GM23248 (cell line): ENCODE measurements around the gene MACF1.

Experiments
- EZH2 ChIP-seq: fragments of 200-600 bp; sonication (generic); IDR thresholded peaks from 2 replicates; pipeline ENCODE4 v1.6.1; 2018; ENCODE audit warnings: antibody characterized with exemption, mild to moderate bottlenecking; ENCODE audit not compliant: insufficient read depth, poor library complexity, severe bottlenecking
- EZH2phosphoT487 ChIP-seq: fragments of 200-600 bp; sonication (generic); IDR thresholded peaks from 2 replicates; pipeline ENCODE4 v1.6.1; 2018; ENCODE audit warnings: antibody characterized with exemption, moderate library complexity, mild to moderate bottlenecking, low read depth; ENCODE audit not compliant: insufficient read depth

GRCh38 chr1:39363267-39363666 is 158.8 kb downstream of the MACF1 start:
- no peak for TF ChIP-seq EZH2phosphoT487
- no peak for TF ChIP-seq EZH2
